ENCODE data around the gene SPX.

The SPX gene

DNA sequence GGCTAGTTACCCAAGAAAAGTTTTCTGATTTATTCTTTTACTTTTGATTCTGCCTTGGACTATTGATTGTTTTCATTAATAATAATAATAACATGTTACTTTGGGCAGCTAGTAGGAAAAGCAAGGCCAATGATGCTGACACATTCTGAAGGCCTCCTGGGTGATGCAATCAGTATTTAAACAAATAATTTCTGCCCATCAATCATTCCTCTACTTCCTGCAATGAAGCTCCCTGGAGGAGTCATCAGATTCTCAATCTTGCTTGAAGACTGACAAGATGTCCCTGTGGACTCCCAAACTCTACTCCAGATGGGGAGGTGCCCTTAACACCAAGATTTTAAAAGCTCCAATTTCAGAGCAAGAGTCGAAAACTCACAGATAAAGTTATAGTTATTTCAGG is at the start of gene SPX:
Gene SPX, plus strand, starts transcription at position 244 of the 400 bp plus-strand sequence. CDS start 177 bp downstream, outside the sequence.
- DNase-seq (ENCODE audit: low read depth), result no peak

DNA sequence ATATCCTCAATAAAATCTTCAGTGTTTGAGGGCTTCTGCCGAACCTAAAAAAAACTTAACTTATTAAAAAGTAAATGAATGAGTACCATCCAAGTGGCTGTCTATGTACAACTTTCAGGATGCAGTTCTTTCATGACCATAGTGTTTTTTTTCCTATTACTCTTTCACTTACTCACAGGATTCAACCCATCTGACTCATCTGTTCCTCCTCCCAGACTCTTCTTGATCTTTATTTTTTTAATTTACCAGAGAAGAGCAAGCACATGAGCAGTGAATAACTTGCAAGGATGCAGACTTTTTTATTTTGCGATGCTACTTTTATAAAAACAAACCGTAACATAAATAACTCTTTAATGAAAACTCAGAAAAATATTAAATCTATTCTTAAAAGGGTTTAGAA is 49.1 kb upstream of the SPX start:
- DNase-seq (ENCODE audit: low read depth), result peak; percentile 26

GRCh38 chr12:21478756-21479455 is 47.2 kb upstream of the SPX start:
- no peak for DNase-seq (ENCODE audit: low read depth)

GRCh38 chr12:21483531-21483930 is 42.6 kb upstream of the SPX start:
- DNase-seq (ENCODE audit: low read depth), result no peak

DNA sequence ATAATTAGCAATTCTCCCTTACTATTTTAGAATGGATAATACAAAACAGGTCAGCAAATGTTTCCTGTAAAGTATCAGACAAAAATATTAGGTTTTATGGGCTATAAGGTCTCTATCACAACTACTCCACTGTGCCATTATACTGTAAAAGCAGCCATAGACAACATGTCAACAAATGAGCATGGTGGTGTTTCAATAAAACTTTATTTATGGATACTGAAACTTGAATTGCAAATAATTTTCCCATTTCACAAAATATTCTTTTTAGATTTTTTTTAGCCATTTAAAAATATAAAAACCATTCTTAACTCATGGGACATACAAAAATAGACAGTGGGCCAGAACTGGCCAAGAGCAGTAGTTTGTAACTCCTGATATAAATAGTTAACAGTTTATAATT is 40.1 kb upstream of the SPX start:
- DNase-seq (ENCODE audit: low read depth), result no peak

GRCh38 chr12:21499765-21500164 is 26.3 kb upstream of the SPX start:
- DNase-seq (ENCODE audit: low read depth), result no peak

GRCh38 chr12:21500786-21501257 is 25.3 kb upstream of the SPX start:
- no peak for DNase-seq (ENCODE audit: low read depth)

DNA sequence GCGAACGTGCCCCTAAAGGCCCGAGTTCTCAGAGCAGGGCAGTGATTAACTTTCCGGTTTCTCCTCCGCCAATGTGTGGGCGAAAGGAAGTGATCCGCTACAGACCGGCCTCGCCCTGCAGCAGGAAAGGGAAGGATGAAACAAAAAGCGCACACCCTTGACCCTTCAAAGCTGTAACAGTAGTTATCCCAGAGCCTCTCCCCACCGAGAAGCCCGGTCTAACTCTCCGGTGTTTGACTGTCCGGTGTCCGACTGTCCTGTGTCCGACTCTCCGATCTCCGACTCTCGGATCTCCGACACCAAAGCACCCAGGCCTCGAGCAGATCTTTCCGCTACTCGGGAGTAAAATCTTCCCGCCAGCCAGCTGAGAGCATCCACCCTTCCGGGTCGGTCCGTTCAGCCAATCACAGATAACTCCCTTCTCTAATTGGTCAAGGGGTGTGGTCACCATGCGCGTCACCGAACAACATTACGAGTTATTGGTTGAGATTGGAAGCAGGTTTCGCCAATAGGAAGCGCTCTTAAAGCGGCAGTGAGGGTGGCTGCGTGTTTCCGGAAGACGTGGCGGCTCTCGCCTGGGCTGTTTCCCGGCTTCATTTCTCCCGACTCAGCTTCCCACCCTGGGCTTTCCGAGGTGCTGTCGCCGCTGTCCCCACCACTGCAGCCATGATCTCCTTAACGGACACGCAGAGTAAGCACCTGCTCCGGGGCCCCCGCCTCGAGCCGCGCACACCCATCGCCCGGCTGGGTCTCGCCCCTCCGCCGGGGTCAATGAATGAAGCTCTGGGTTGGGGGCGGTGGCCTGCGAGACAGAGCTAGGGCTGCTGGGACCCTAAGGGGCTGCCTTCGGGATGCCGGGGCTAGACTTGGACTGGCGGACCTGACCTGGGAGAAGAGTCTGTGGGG is 24.6 kb upstream of the SPX start, which contains the start of the genes GOLT1B and RECQL:
Gene GOLT1B, plus strand, starts transcription at position 532 of the 906 bp plus-strand sequence. Its CDS starts 135 bp downstream, at position 667.
Gene RECQL, minus strand, starts transcription at position 378 of the 906 bp plus-strand sequence. CDS start 2,065 bp downstream, outside the sequence.
- DNase-seq (ENCODE audit: low read depth), result peak; percentile 96

- no peak for DNase-seq (ENCODE audit: low read depth)
Observed at GRCh38 chr12:21502164-21502496, 24.0 kb upstream of the SPX start.

DNA sequence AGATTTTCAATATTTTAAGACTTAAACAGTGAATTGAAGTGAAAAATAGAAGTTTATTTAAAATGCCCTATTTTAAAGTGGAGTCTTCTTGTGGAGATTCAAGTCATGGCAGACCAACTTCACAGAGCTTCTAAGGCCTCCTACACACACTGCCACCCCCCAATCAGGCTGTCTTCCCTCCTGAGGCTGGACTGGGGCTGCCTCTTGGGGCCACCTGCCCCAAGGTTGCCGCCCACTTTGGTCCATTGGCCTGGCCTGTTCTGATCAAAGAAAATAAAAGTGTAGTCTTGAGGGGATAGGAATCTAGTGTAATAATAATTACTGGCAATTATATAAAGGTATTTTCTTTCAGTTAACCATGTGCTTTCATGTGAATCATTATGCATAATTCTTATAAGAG is 23.2 kb upstream of the SPX start:
- no peak for DNase-seq (ENCODE audit: low read depth)

DNA sequence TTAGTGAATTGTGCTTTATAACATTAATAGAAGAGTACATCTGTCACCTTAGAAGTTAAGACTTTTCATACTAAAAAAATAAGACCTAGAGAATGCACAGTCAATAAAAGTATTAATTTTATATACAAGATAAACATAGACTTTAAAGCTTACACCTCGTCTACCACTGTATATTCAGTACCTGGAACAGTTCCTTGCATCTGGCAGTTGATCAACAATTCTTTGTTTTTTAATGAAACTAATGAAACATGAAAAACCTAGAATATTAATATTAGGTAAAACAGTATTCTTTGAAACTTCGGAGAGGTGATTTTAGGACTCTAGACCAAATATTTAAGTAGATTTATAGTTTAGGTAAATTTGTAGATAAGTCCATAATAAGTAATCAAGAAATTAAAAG is 20.2 kb upstream of the SPX start:
- no peak for DNase-seq (ENCODE audit: low read depth)

DNA sequence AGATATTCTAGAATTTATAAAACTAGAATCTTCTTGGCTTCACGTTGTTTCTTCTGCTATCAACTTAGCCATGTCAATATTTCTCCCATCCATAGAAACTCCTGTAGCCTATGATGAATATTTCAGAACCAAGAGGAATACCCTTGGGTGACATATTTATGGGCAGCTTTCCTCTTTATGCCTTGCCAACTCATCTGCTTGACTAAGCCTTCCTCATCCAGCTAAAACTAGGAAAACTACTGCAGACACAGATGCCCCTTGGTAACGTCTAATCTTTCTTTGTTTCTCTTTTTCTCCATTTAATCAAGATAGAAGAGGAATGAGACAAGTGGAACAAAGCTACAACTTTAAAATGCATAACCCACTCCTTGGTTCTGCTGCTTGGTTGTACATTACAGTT is 18.2 kb upstream of the SPX start:
- no peak for DNase-seq (ENCODE audit: low read depth)

DNA sequence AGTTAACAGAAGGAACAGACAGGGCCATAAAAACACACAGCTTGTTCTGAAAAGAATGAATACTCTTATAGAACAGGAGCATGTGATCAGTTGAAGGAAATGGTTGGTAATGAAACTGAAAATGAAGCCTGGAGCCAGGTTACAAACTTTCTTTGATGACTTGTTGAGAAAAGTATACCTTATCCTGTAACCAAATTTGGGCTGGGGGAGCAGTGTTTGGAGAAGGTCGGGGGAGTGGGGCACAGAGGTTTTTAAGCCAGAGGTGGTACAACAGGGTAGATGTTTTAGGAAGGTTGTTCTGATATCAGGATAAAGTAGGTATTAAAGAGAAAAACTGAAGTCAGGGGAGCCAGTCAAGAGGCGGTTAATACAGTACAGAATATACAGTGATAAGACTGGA is 16.3 kb upstream of the SPX start:
- no peak for DNase-seq (ENCODE audit: low read depth)

DNA sequence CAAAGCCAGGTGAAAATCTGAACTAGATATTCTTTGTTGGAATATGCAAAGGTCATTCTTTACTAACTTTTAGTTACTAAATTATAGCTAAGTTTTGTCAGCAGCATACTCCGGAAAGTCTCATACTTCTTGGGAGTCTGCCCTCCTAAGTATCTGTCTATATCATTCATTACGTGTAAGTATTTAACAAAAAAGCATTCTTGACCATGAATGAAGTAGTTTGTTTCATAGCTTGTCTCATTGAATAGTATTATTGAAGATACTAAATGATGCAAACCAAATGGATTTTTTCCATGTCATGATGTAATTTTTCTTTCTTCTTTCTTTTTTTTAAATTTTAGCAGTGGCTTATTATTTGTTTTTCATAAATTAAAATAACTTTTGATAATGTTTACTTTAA is 9.8 kb upstream of the SPX start:
- no peak for DNase-seq (ENCODE audit: low read depth)

DNA sequence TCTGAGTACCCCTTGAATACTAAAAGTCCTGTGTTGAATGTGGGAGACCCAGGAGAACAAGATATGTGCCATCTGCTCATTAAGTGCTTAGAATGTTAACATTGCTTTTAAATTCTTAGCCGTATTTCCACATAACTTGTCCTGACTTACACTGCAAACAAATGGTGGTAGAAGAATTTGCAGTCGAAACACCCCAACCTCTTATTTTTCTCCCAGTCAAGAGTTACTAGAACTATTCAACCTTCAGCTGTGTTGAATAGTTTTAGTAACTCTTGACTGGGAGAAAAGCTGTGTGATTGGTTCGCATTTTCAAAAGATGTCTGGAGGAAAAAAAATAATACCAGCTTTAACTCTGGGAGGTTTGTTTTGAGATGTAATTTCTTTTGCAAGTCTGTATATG is 7.6 kb upstream of the SPX start:
- no peak for DNase-seq (ENCODE audit: low read depth)

DNA sequence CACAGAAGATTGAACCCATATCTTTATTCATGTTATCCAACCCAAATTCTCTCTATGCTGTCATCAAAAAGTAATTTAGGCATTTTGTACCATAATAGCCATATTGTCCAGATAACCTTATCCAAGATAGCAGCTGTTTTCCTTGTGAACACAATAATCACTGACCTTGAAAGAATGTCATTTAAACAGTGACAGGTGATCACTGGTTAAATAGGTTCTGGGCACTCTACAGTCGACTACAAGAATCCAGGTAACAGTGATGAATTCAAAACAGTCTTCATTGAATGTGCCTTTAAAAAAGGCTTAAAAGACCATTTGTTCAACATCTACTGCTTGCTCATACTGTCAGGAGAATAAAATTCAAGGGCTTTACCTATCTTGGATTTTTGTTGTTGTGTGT is 4.6 kb upstream of the SPX start:
- DNase-seq (ENCODE audit: low read depth), result no peak

- no peak for DNase-seq (ENCODE audit: low read depth)
Observed at GRCh38 chr12:21523148-21523547, 2.9 kb upstream of the SPX start.

DNA sequence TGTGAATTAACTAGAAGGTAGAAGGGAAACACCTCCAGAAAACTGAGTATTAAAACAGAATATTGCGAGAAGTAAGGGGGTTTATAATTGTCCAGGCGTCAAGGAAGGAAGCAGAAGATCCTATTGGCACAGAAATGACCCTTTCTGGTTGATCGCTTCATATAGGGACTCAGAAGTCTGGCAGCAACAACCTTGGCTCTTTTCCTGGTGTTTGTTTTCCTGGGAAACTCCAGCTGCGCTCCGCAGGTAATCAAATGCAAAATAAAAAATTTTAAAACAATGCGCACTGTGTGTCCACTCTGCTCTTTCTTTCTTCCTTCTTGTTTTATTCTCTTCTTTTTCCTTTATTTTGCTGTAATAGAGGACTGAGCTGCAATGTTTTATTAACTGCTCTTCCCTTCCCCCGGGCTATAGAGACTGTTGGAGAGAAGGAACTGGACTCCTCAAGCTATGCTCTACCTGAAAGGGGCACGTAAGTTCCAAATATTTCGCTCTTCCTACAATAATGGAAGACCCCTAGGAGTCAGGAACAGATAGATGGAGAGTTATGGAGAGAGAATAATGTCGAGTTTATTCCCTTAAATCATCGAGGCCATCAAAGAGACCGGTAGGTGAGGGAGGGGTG is 737 bp downstream of the SPX start:
- no peak for DNase-seq (ENCODE audit: low read depth)

- no peak for DNase-seq (ENCODE audit: low read depth)
Observed at GRCh38 chr12:21527451-21528180, 1.5 kb downstream of the SPX start.

GRCh38 chr12:21528953-21529352 is 2.9 kb downstream of the SPX start:
- no peak for DNase-seq (ENCODE audit: low read depth)

- no peak for DNase-seq (ENCODE audit: low read depth)
Observed at GRCh38 chr12:21529456-21529855, 3.4 kb downstream of the SPX start.

GRCh38 chr12:21538061-21538653 is 12.1 kb downstream of the SPX start:
- no peak for DNase-seq (ENCODE audit: low read depth)
